ENCODE results near the gene DPM3. TPM values are rescaled to one million over a fixed set of nuclear protein-coding genes. Genes with fewer than 3 reads are reported as not detected.

DPM3 gene
- total and polyA plus RNA-seq, 2 of the 13 experiments (the other 11 are each of a cell fraction or from before 2014, with no cell fraction given): 23.2 to 53.4 TPM

DNA sequence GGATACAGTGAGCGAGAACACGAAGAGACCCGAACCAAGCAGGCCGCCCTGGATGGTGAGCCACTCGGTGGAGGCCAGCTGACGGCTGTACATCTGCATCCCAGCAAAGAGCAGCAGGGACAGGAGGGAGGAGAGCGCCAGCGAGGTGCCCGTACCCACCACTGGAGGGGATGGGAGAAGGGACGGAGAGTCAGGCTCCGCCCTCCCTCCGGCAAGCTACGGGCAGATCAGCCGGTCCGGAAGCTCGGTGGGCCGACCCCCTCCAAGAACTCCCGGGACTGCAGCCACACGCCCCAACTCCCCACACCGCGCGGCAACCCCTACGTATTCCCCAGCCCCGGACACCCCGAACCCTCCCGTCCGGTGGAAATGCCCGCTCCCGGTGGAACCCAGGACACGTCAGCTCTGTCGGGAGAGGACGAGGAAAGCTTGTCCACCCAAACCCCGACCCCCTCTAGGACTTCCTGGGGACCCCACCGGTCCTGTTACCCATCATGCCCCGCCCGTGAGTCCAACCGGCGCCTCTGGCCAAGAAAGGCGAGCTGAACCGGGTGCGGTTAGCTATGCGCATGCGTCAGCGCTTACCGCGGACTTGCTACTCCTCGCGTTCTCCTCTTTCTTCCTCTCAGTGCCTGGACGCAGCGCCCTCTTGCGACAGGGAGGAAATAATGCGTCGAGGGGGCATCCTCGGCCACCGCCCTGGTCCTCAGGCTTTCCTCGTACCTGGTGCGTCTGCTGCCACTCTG is 32.6 kb upstream of the DPM3 start, which contains the start of gene KRTCAP2 (continued):
- peak; percentile 97 for TF ChIP-seq GATAD1 (CRISPR knock-in tag; IDR thresholded peaks at IDR 0.05)
- TF ChIP-seq, protein P1, sequence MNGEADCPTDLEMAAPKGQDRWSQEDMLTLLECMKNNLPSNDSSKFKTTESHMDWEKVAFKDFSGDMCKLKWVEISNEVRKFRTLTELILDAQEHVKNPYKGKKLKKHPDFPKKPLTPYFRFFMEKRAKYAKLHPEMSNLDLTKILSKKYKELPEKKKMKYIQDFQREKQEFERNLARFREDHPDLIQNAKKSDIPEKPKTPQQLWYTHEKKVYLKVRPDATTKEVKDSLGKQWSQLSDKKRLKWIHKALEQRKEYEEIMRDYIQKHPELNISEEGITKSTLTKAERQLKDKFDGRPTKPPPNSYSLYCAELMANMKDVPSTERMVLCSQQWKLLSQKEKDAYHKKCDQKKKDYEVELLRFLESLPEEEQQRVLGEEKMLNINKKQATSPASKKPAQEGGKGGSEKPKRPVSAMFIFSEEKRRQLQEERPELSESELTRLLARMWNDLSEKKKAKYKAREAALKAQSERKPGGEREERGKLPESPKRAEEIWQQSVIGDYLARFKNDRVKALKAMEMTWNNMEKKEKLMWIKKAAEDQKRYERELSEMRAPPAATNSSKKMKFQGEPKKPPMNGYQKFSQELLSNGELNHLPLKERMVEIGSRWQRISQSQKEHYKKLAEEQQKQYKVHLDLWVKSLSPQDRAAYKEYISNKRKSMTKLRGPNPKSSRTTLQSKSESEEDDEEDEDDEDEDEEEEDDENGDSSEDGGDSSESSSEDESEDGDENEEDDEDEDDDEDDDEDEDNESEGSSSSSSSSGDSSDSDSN (CRISPR knock-in tag; IDR thresholded peaks at IDR 0.05): peak; percentile 84
- no peak for TF ChIP-seq PHB2 (IDR thresholded peaks at IDR 0.05; ENCODE audit: partially characterized antibody)
- no peak for TF ChIP-seq ZNF558 (CRISPR knock-in tag; IDR thresholded peaks at IDR 0.05; ENCODE audit: borderline replicate concordance)
- TF ChIP-seq DNMT3B (CRISPR knock-in tag; conservative IDR thresholded peaks at IDR 0.05): no peak; the same call in 1 of the 2 replicates
- peak; percentile 73; the same call in 1 of the 2 replicates for TF ChIP-seq ZNF792 (CRISPR knock-in tag; IDR thresholded peaks at IDR 0.05)
- TF ChIP-seq HDAC2 (CRISPR knock-in tag; IDR thresholded peaks at IDR 0.05): peak; percentile 84; the same call in 1 of the 2 replicates
- TF ChIP-seq KMT2A (CRISPR knock-in tag; IDR thresholded peaks at IDR 0.05): peak; percentile 64; the same call in 1 of the 2 replicates
- TF ChIP-seq HNRNPUL1 (IDR thresholded peaks at IDR 0.05; ENCODE audit: low read depth, low read length): no peak
- TF ChIP-seq, protein P2, sequence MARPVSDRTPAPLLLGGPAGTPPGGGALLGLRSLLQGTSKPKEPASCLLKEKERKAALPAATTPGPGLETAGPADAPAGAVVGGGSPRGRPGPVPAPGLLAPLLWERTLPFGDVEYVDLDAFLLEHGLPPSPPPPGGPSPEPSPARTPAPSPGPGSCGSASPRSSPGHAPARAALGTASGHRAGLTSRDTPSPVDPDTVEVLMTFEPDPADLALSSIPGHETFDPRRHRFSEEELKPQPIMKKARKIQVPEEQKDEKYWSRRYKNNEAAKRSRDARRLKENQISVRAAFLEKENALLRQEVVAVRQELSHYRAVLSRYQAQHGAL (CRISPR knock-in tag; IDR thresholded peaks at IDR 0.05; ENCODE audit: not compliant biosample characterization): no peak
- 0 out of 2 replicates have a peak, but pooled peaks have one; percentile 29 for TF ChIP-seq AHR (CRISPR knock-in tag; IDR thresholded peaks at IDR 0.05)
- TF ChIP-seq ZNF788 (CRISPR knock-in tag; IDR thresholded peaks at IDR 0.05; ENCODE audit: borderline replicate concordance): peak; percentile 89; the same call in 1 of the 2 replicates
- TF ChIP-seq ZNF670 (CRISPR knock-in tag; IDR thresholded peaks at IDR 0.05; ENCODE audit: borderline replicate concordance): no peak
- peak in 1 of 2 experiments; percentile 70; a peak in 1 of 4 replicates for TF ChIP-seq KLF16 (CRISPR knock-in tag; IDR thresholded peaks at IDR 0.05)
- TF ChIP-seq ZNF629 (CRISPR knock-in tag; conservative IDR thresholded peaks at IDR 0.05): peak; percentile 40; the same call in 1 of the 2 replicates
- peak; percentile 87 for TF ChIP-seq ZSCAN31 (CRISPR knock-in tag; IDR thresholded peaks at IDR 0.05; ENCODE audit: low read depth)
- no peak for TF ChIP-seq IKZF1 (IDR thresholded peaks at IDR 0.05)
- no peak for TF ChIP-seq LCORL (IDR thresholded peaks at IDR 0.05)
- TF ChIP-seq LCORL (CRISPR knock-in tag; IDR thresholded peaks at IDR 0.05): peak; percentile 82
- TF ChIP-seq ZNF616 (CRISPR knock-in tag; IDR thresholded peaks at IDR 0.05; ENCODE audit: low read depth): 0 out of 2 replicates have a peak, but pooled peaks have one; percentile 22
- 0 out of 2 replicates have a peak, but pooled peaks have one; percentile 62 for TF ChIP-seq ZFP1 (CRISPR knock-in tag; IDR thresholded peaks at IDR 0.05)
- TF ChIP-seq ZNF496 (CRISPR knock-in tag; IDR thresholded peaks at IDR 0.05; ENCODE audit: insufficient replicate concordance): no peak
- TF ChIP-seq, protein P3, sequence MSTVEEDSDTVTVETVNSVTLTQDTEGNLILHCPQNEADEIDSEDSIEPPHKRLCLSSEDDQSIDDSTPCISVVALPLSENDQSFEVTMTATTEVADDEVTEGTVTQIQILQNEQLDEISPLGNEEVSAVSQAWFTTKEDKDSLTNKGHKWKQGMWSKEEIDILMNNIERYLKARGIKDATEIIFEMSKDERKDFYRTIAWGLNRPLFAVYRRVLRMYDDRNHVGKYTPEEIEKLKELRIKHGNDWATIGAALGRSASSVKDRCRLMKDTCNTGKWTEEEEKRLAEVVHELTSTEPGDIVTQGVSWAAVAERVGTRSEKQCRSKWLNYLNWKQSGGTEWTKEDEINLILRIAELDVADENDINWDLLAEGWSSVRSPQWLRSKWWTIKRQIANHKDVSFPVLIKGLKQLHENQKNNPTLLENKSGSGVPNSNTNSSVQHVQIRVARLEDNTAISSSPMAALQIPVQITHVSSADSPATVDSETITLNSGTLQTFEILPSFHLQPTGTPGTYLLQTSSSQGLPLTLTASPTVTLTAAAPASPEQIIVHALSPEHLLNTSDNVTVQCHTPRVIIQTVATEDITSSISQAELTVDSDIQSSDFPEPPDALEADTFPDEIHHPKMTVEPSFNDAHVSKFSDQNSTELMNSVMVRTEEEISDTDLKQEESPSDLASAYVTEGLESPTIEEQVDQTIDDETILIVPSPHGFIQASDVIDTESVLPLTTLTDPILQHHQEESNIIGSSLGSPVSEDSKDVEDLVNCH (CRISPR knock-in tag; IDR thresholded peaks at IDR 0.05): no peak
- peak; percentile 93 for TF ChIP-seq AGO2 (optimal IDR thresholded peaks at IDR 0.05; ENCODE audit: low read depth, low read length)
- no peak for TF ChIP-seq KLF13 (CRISPR knock-in tag; IDR thresholded peaks at IDR 0.05)
- TF ChIP-seq MAF1 (CRISPR knock-in tag; IDR thresholded peaks at IDR 0.05; ENCODE audit: borderline replicate concordance): no peak; the same call in 1 of the 2 replicates
- peak; percentile 41; the same call in 1 of the 2 replicates for TF ChIP-seq DNMT1 (CRISPR knock-in tag; IDR thresholded peaks at IDR 0.05)
